Activated T-helper 2 cell treated with anti-CD3 and anti-CD28 coated beads, Interferon-gamma antibody, Interleukin-2, Interleukin-4, amounts not matched to agents 10 μg/mL and 5 μg/mL and 100 μg/mL, durations not matched to agents 14 hours and 24 hours and 36 hours (primary cell): ENCODE data around the gene UGT1A9. TPM values are rescaled to one million over a fixed set of nuclear protein-coding genes. Genes with fewer than 3 reads are reported as not detected.

Experiments used
- DNase-seq: peaks from one replicate; pipeline ENCODE4 v3.0.0; 2021; ENCODE audit warnings: low spot score
- H3K27ac Mint-ChIP-seq: one replicate; pipeline ENCODE4 v1.8.0; 2021; ENCODE audit warnings: mixed read lengths
- H3K27me3 Mint-ChIP-seq: one replicate; pipeline ENCODE4 v1.8.0; 2021; ENCODE audit warnings: low read depth, mixed read lengths
- H3K36me3 Mint-ChIP-seq: one replicate; pipeline ENCODE4 v1.8.0; 2021; ENCODE audit warnings: low read depth, mixed read lengths
- H3K4me1 Mint-ChIP-seq: one replicate; pipeline ENCODE4 v1.8.0; 2021; ENCODE audit warnings: low read depth, mixed read lengths
- H3K4me3 Mint-ChIP-seq: one replicate; pipeline ENCODE4 v1.8.0; 2021; ENCODE audit warnings: low read depth, mild to moderate bottlenecking, moderate library complexity, mixed read lengths
- H3K9me3 Mint-ChIP-seq: one replicate; pipeline ENCODE4 v1.8.0; 2021; ENCODE audit warnings: mixed read lengths
- intact Hi-C: fragments of 100-400 bp; cut with micrococcal nuclease; formaldehyde crosslinking; loops from one replicate; pipeline ENCODE4 v1.15.1; 2023
- total RNA-seq: library from RNA; stranded (reverse); gene quantifications from 2 replicates; pipeline ENCODE4 v1.2.3, GENCODE V29; 2022

Gene UGT1A9
- total RNA-seq, 1 donor from 2014 or later = not detected

DNA sequence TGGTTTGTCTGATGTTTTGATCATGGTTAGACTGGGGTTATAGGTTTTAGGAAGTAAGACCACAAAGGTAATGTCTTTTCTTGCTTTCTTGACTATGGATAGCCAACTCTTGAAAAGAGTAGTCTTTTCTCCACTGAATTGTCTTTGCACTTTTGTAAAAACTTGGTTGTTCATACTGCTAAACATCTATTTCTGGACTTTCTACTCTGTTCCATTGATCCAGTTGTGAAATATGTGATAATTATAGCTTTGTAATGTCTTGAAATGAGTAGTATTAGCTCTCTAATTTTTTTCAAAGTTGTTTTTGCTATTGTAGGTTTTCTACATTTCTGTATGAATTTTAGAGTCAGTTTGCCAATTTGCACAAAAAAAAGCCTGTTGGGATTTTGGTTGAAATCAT is 13.1 kb upstream of the UGT1A9 start:
- H3K36me3 Mint-ChIP-seq = no peaks in the 10 kb centered on the region
- H3K4me1 Mint-ChIP-seq = peaks cover 1% of the 10 kb centered on the region
- intact Hi-C loops = no loop called here
- H3K27ac Mint-ChIP-seq = no peak overlapping the region
- peaks cover 33% of the 10 kb centered on the region for H3K27me3 Mint-ChIP-seq
- DNase-seq = no peak
- H3K4me3 Mint-ChIP-seq = no peak overlapping the region
- H3K9me3 Mint-ChIP-seq = no peaks in the 10 kb centered on the region

DNA sequence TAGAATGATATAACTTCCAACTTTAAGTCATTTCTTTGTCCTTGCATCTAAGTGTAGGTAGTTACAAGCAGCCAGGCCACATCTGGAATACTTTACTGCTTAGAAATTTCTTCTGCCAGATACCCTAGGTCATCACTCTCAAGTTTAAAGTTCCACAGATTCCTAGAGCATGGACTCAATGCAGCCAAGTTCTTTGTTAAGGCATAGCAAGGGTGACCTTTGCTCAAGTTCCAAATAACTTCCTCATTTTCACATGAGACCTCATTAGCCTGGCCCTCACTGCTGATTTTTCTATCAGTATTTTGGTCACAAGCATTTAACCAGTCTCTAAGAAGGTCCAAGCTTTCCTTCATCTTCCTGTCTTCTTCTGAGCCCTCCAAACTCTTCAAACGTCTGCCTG is 7.8 kb upstream of the UGT1A9 start:
- no peak for DNase-seq
- intact Hi-C loops = no loop called here
- no peaks in the 10 kb centered on the region for H3K36me3 Mint-ChIP-seq
- no peaks in the 10 kb centered on the region for H3K4me1 Mint-ChIP-seq
- no peak overlapping the region for H3K4me3 Mint-ChIP-seq
- H3K9me3 Mint-ChIP-seq = no peaks in the 10 kb centered on the region
- peaks cover 21% of the 10 kb centered on the region for H3K27me3 Mint-ChIP-seq
- no peak overlapping the region for H3K27ac Mint-ChIP-seq

DNA sequence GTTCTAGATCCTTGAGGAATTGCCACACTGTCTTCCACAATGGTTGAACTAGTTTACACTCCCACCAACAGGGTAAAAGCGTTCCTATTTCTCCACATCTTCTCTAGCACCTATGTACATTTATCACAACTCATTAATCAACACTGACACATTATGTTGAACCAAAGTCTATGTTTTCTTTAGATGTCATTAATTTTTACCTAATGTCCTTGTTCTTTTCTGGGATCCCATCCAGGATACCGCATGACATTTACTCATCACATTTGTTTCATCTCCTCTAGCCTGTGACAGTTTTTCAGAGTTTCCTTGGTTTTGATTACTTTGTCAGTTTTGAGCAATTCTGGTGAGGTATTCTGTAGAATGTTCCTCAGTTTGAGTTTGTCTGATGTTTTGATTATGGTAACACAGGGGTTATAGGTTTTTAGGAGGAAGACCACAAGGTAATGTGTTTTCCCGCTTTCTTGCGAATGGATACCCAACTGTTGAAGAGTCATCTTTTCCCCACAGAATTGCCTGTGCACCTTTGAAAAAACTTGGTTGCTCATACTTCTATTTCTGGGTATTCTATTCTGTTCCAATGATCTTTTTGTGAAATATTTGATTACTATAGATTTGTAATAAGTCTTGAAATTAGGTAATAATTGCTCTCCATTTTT is 3.0 kb upstream of the UGT1A9 start:
- no peaks in the 10 kb centered on the region for H3K4me1 Mint-ChIP-seq
- H3K36me3 Mint-ChIP-seq = no peaks in the 10 kb centered on the region
- intact Hi-C loops = no loop called here
- peaks cover 9% of the 10 kb centered on the region for H3K27me3 Mint-ChIP-seq
- H3K4me3 Mint-ChIP-seq = no peak overlapping the region
- no peaks in the 10 kb centered on the region for H3K9me3 Mint-ChIP-seq
- no peak overlapping the region for H3K27ac Mint-ChIP-seq
- DNase-seq = no peak

DNA sequence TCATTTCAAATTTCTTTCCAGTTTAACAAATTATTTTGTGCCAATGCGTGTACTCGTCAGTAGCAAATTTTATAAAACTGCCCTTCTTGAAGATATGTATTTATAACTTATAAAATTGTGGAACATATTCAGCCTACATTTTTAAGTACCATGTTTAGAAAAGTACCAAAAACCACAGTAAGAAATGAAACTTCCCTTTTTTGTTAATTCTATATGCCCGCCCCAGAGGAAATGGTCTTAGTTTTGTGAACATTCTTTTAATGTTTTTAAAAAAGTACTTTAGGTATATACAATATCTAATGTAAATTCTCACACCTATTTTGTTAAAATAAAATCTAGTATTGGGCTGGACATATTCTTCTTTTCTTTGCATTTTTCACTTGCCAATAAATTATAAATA is 1.2 kb downstream of the UGT1A9 start:
- H3K4me3 Mint-ChIP-seq = no peak overlapping the region
- no peak for DNase-seq
- intact Hi-C loops = no loop called here
- no peaks in the 10 kb centered on the region for H3K4me1 Mint-ChIP-seq
- no peaks in the 10 kb centered on the region for H3K9me3 Mint-ChIP-seq
- peaks cover 13% of the 10 kb centered on the region for H3K27me3 Mint-ChIP-seq
- no peaks in the 10 kb centered on the region for H3K36me3 Mint-ChIP-seq
- H3K27ac Mint-ChIP-seq = no peak overlapping the region

DNA sequence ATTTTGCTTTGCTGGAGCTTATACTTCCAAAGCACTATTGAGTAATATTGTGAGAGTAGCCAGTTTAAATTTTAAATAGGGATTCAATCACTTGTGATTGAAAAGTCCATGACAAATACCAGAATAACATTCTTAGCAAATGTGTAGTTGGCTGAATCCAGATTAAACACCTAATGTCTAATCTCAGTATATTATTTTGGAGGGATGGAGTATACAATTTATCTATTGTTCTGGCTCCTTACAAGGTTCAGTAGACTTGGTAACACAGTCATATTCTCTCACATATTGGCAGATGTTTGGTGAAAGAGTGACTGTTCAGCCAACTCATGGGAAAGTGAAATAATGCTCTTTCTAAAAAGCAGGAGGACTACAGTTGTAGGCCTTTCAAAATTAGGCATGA is 2.2 kb downstream of the UGT1A9 start:
- no peaks in the 10 kb centered on the region for H3K4me1 Mint-ChIP-seq
- intact Hi-C loops = no loop called here
- H3K27me3 Mint-ChIP-seq = peaks cover 14% of the 10 kb centered on the region
- H3K4me3 Mint-ChIP-seq = no peak overlapping the region
- no peak overlapping the region for H3K27ac Mint-ChIP-seq
- H3K9me3 Mint-ChIP-seq = no peaks in the 10 kb centered on the region
- H3K36me3 Mint-ChIP-seq = no peaks in the 10 kb centered on the region
- DNase-seq = no peak

DNA sequence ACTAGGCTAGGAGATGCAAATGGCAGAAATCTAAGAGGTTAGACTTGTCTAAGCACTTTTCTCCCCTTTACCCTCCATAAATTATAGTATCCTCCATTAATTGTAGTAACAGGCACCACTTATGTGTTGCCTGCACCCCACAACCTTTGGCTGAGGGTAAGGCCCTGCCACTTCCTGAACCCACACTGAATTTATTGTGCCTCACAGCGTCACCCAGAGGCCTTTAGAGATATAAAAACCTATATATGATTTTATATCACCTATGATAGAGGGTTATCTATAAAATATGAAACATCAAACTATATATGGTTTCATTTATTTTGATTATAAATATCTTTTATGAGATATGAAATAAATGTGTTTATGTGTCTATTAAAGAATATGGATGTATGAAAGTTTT is 2.6 kb downstream of the UGT1A9 start:
- H3K27me3 Mint-ChIP-seq = peaks cover 14% of the 10 kb centered on the region
- intact Hi-C loops = no loop called here
- H3K4me3 Mint-ChIP-seq = no peak overlapping the region
- H3K4me1 Mint-ChIP-seq = no peaks in the 10 kb centered on the region
- no peaks in the 10 kb centered on the region for H3K9me3 Mint-ChIP-seq
- DNase-seq = no peak
- H3K27ac Mint-ChIP-seq = no peak overlapping the region
- no peaks in the 10 kb centered on the region for H3K36me3 Mint-ChIP-seq

DNA sequence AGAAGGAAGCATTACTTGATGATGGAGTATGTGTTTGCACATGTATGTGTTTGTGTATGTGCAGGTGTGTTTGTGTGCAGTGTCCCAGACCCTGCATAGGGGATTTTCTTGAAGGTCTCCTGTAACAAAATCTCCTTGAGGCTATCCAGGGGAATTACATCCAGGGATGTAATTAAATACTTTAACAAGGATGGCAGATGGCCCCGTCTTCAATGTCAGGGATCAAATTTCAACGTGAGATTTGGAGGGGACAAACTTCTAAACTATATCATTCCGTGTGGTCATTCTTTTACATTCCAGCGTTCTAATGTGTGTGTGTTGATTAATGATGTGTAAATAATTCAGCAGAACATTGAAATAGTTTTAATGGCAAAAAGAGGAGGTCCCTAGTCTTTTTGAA is 3.3 kb downstream of the UGT1A9 start:
- Mint-ChIP-seq H3K9me3 (no peaks in the 10 kb centered on the region), H3K4me1 (no peaks in the 10 kb centered on the region), H3K4me3 (no peak overlapping the region), H3K27me3 (peaks cover 14% of the 10 kb centered on the region), H3K27ac (no peak overlapping the region), H3K36me3 (no peaks in the 10 kb centered on the region)
- intact Hi-C loops = no loop called here
- no peak for DNase-seq

DNA sequence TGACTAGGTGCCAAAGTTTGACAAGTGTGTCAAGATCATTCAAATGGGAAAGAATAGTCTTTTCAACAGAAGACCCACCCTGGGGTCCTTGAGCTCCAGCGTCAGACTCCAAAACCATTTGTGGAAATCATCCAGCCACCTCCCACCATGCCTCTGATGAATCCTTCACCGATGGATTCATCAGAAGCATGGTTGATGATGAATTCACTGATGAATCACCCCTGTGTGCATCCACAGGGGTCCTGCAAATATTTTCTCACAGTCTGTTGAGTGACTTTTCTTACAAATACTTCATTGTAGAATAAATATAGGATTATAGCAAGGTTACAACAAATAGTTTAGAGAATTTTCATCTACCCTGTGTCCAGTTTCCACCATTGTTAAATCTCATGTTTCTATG is 4.3 kb downstream of the UGT1A9 start:
- H3K4me3 Mint-ChIP-seq = no peak overlapping the region
- peaks cover 8% of the 10 kb centered on the region for H3K27me3 Mint-ChIP-seq
- DNase-seq = no peak
- intact Hi-C loops = no loop called here
- no peaks in the 10 kb centered on the region for H3K9me3 Mint-ChIP-seq
- H3K4me1 Mint-ChIP-seq = no peaks in the 10 kb centered on the region
- no peaks in the 10 kb centered on the region for H3K36me3 Mint-ChIP-seq
- no peak overlapping the region for H3K27ac Mint-ChIP-seq

DNA sequence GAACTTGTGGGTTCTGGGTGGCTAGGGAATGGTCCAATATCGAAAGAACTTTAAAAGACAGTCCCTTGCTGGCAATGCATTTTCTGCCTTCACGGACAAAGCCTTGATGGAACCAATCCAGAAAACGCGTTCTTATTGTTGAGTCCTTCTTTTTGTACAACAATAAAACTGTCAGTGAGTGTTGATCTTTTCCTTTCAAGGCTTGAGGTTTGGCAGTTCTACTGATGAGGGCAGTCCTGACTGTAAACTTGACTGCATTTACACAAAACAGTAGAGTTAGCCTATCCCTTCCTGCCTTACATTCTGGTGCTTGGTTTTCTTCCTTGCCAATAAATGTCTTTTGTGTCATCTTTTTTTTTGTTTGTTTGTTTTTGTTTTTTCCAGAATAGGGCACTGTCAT is 7.5 kb downstream of the UGT1A9 start:
- H3K9me3 Mint-ChIP-seq = no peaks in the 10 kb centered on the region
- no peak overlapping the region for H3K27ac Mint-ChIP-seq
- H3K27me3 Mint-ChIP-seq = peaks cover 11% of the 10 kb centered on the region
- no peaks in the 10 kb centered on the region for H3K36me3 Mint-ChIP-seq
- no peaks in the 10 kb centered on the region for H3K4me1 Mint-ChIP-seq
- H3K4me3 Mint-ChIP-seq = no peak overlapping the region
- DNase-seq = no peak
- intact Hi-C loops = no loop called here

DNA sequence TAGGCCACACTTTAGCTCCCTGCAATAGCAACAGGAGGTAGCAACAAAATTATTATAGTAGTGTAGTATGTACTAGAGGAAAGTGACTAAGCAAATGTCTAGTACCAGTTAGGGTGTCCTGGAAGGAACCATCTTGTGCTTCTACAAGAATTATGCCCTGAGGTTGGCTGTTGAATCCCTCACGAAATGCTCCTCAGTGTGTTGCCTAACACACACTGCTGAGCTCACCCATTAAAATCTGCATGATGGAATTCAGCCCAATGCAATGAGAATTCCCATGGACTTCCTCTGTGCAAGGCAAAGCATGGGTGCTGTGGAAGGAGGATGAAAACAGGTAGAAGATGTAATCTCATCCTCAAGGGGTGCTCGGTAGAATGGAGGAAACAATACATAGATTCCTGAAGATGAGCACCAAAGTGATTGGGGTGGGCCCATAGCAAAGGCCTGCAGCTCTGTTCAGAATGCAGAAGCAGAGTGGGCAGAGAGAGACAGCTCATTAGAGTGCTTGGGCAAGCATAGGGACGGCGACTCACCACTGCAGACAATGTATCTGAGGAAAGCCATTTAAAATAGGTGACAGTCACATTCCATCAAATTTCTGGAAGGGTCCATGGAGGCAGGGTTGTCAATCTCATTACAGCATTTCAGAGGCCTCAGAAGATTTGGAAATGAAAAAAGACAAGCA is 8.8 kb downstream of the UGT1A9 start:
- intact Hi-C loops = no loop called here
- H3K36me3 Mint-ChIP-seq = no peaks in the 10 kb centered on the region
- H3K27ac Mint-ChIP-seq = no peak overlapping the region
- H3K4me1 Mint-ChIP-seq = no peaks in the 10 kb centered on the region
- no peak overlapping the region for H3K4me3 Mint-ChIP-seq
- DNase-seq = no peak
- H3K9me3 Mint-ChIP-seq = no peaks in the 10 kb centered on the region
- peaks cover 13% of the 10 kb centered on the region for H3K27me3 Mint-ChIP-seq

DNA sequence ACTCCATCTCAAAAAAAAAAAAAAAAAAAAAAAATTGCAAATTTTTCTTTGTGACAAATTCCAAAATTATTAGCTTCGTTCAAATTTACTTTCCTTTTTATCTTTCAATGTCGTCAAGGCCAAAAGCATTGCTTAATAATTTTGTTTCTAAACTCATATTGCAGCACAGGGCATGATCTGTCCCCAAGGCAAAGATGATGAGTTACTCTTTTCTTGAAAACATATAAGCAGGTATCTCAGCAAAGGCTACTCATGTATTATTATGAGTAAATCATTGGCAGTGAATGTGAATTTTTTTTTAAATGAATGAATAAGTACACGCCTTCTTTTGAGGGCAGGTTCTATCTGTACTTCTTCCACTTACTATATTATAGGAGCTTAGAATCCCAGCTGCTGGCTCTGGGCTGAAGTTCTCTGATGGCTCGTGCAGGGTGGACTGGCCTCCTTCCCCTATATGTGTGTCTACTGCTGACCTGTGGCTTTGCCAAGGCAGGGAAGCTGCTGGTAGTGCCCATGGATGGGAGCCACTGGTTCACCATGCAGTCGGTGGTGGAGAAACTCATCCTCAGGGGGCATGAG is 9.9 kb downstream of the UGT1A9 start, which contains the start of gene UGT1A7:
Gene UGT1A7, plus strand, starts transcription at position 381 of the 579 bp plus-strand sequence. Its CDS starts 37 bp downstream, at position 418.
- no peaks in the 10 kb centered on the region for H3K9me3 Mint-ChIP-seq
- intact Hi-C loops = no loop called here
- peaks cover 11% of the 10 kb centered on the region for H3K27me3 Mint-ChIP-seq
- no peak within 1 kb of the TSS for H3K27ac Mint-ChIP-seq
- no peaks in the 10 kb centered on the region for H3K36me3 Mint-ChIP-seq
- no peaks in the 10 kb centered on the region for H3K4me1 Mint-ChIP-seq
- no peak within 1 kb of the TSS for H3K4me3 Mint-ChIP-seq
- no peak for DNase-seq

DNA sequence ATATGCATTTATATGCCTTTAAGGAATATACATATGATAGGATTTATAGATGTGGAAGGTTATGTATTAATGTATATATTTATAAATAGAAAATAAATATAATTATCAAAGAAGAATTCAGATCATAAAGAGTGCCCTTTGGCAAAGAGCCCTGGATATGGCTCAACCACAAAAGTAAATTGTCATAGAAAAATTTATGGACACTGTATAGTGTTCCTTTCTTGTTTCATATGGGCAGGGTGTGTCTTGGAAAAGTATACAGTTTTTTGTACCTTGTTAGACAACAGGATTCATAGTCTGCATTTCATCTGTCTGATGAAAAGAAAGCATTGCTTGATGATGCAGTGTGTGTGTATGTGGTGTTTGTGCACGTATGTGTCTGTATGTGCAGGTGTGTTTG is 12.9 kb downstream of the UGT1A9 start:
- no peak overlapping the region for H3K4me3 Mint-ChIP-seq
- no peaks in the 10 kb centered on the region for H3K9me3 Mint-ChIP-seq
- intact Hi-C loops = no loop called here
- no peak for DNase-seq
- H3K4me1 Mint-ChIP-seq = no peaks in the 10 kb centered on the region
- no peaks in the 10 kb centered on the region for H3K36me3 Mint-ChIP-seq
- H3K27me3 Mint-ChIP-seq = peaks cover 17% of the 10 kb centered on the region
- no peak overlapping the region for H3K27ac Mint-ChIP-seq

DNA sequence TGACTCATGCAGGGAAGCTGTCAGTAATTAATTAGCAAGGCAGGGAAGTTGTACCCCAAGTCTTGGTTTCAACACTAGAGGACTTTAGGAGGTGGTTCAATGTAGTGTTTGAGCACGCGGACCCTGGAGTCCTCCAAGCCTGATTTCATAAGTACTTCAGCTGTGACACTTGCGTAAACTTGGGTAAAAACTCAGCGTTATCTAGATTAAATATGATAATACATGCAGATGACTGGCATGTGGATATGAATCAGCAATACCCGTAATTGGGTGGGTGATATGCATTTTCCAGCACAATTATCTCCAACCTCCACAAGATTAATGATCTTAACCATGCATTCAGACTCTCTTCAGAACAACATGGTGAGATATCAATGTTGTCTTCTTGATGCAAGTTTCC is 15.2 kb downstream of the UGT1A9 start:
- H3K9me3 Mint-ChIP-seq = no peaks in the 10 kb centered on the region
- DNase-seq = no peak
- H3K4me3 Mint-ChIP-seq = no peak overlapping the region
- peaks cover 16% of the 10 kb centered on the region for H3K27me3 Mint-ChIP-seq
- intact Hi-C loops = no loop called here
- H3K4me1 Mint-ChIP-seq = no peaks in the 10 kb centered on the region
- H3K36me3 Mint-ChIP-seq = no peaks in the 10 kb centered on the region
- H3K27ac Mint-ChIP-seq = no peak overlapping the region
